Ureter (tissue), 1 donor: ENCODE measurements around the gene KLK14. TPM values are rescaled to one million over a fixed set of nuclear protein-coding genes. Genes with fewer than 3 reads are reported as not detected.

Source experiments
- DNase-seq: peaks from one replicate; pipeline ENCODE4 v3.0.0-alpha.2; 2020; ENCODE audit warnings: low spot score
- total RNA-seq: library from RNA; stranded (reverse); gene quantifications from one replicate; pipeline ENCODE4 v1.2.4, GENCODE V29; 2023
- donor health status: DM: yes; HTN: yes; CAD: no.

Gene KLK14
- not detected for total RNA-seq

- no peak for DNase-seq
These were observed at the start of gene KLK14 for GRCh38 chr19:51082611-51083010. TSS of gene KLK14 (minus strand) at chr19:51082887. CDS start at chr19:51082614, 273 bp downstream.

GRCh38 chr19:51131780-51132680 is 49.3 kb upstream of the KLK14 start:
- DNase-seq: no peak

GRCh38 chr19:51129716-51130115 is 47.0 kb upstream of the KLK14 start:
- no peak for DNase-seq

GRCh38 chr19:51128227-51128626 is 45.5 kb upstream of the KLK14 start:
- no peak for DNase-seq

GRCh38 chr19:51127755-51128154 is 45.1 kb upstream of the KLK14 start:
- no peak for DNase-seq

GRCh38 chr19:51127032-51127431 is 44.3 kb upstream of the KLK14 start:
- DNase-seq: no peak

GRCh38 chr19:51125421-51126075 is 42.9 kb upstream of the KLK14 start:
- DNase-seq: no peak

GRCh38 chr19:51124729-51125128 is 42.0 kb upstream of the KLK14 start, which contains the start of gene SIGLEC9:
TSS of gene SIGLEC9 (plus strand) at chr19:51124906. CDS start at chr19:51124975, 69 bp downstream.
- DNase-seq: no peak

GRCh38 chr19:51124216-51124615 is 41.5 kb upstream of the KLK14 start:
- no peak for DNase-seq

GRCh38 chr19:51123802-51124201 is 41.1 kb upstream of the KLK14 start:
- DNase-seq: no peak

- no peak for DNase-seq
These were observed 40.7 kb upstream of the KLK14 start for GRCh38 chr19:51123381-51123800.

- DNase-seq: no peak
These were observed 39.7 kb upstream of the KLK14 start for GRCh38 chr19:51122112-51122981.

GRCh38 chr19:51121257-51121656 is 38.6 kb upstream of the KLK14 start:
- DNase-seq: no peak

- no peak for DNase-seq
These were observed 37.5 kb upstream of the KLK14 start for GRCh38 chr19:51120160-51120559.

- no peak for DNase-seq
These were observed 36.9 kb upstream of the KLK14 start for GRCh38 chr19:51119611-51120010.

GRCh38 chr19:51119101-51119500 is 36.4 kb upstream of the KLK14 start:
- no peak for DNase-seq

GRCh38 chr19:51116736-51117286 is 34.1 kb upstream of the KLK14 start:
- DNase-seq: no peak

GRCh38 chr19:51114087-51114729 is 31.5 kb upstream of the KLK14 start:
- DNase-seq: no peak

- DNase-seq: no peak
These were observed 28.9 kb upstream of the KLK14 start for GRCh38 chr19:51111606-51112005.

- DNase-seq: no peak
These were observed 27.9 kb upstream of the KLK14 start for GRCh38 chr19:51110666-51110971.

- no peak for DNase-seq
These were observed 26.1 kb upstream of the KLK14 start for GRCh38 chr19:51108805-51109146.
